ENCODE measurements around the gene IL12B.
"Not testable (repeated sequence)": the region's sequence is repeated elsewhere in the genome, so short reads cannot be mapped to it uniquely, and the experiment has no call there.

Gene IL12B

GRCh38 chr5:159330131-159330800 lies at the start of gene IL12B:
TSS of gene IL12B (minus strand) at chr5:159330487. CDS start at chr5:159326782, 3,705 bp downstream.
- DNase-seq, result no peak

- DNase-seq, result no peak
Measured at GRCh38 chr5:159377653-159378052, 47.4 kb upstream of the IL12B start.

- DNase-seq, result not testable (repeated sequence)
Measured at GRCh38 chr5:159367866-159368265, 37.6 kb upstream of the IL12B start.

- not testable (repeated sequence) for DNase-seq
Measured at GRCh38 chr5:159366776-159367175, 36.5 kb upstream of the IL12B start.

GRCh38 chr5:159362220-159362619 lies 31.9 kb upstream of the IL12B start:
- DNase-seq, result no peak

- DNase-seq, result not testable (repeated sequence)
Measured at GRCh38 chr5:159359871-159360270, 29.6 kb upstream of the IL12B start.

- DNase-seq, result no peak
Measured at GRCh38 chr5:159359408-159359807, 29.1 kb upstream of the IL12B start.

- DNase-seq, result no peak
Measured at GRCh38 chr5:159353661-159354252, 23.5 kb upstream of the IL12B start.

GRCh38 chr5:159350644-159351043 lies 20.4 kb upstream of the IL12B start:
- not testable (repeated sequence) for DNase-seq

GRCh38 chr5:159350216-159350615 lies 19.9 kb upstream of the IL12B start:
- not testable (repeated sequence) for DNase-seq

GRCh38 chr5:159345861-159346260 lies 15.6 kb upstream of the IL12B start:
- no peak for DNase-seq

GRCh38 chr5:159345336-159345735 lies 15.0 kb upstream of the IL12B start:
- no peak for DNase-seq

- no peak for DNase-seq
Measured at GRCh38 chr5:159343295-159344094, 13.2 kb upstream of the IL12B start.

- no peak for DNase-seq
Measured at GRCh38 chr5:159342840-159343239, 12.6 kb upstream of the IL12B start.

- peak; percentile 56 for DNase-seq
Measured at GRCh38 chr5:159341906-159342310, 11.6 kb upstream of the IL12B start.

- no peak for DNase-seq
Measured at GRCh38 chr5:159341145-159341544, 10.9 kb upstream of the IL12B start.

- peak; percentile 8 for DNase-seq
Measured at GRCh38 chr5:159340511-159340910, 10.2 kb upstream of the IL12B start.

- DNase-seq, result no peak
Measured at GRCh38 chr5:159339460-159339859, 9.2 kb upstream of the IL12B start.

- no peak for DNase-seq
Measured at GRCh38 chr5:159338118-159338517, 7.8 kb upstream of the IL12B start.

GRCh38 chr5:159337016-159337955 lies 7.0 kb upstream of the IL12B start:
- peak; percentile 4 for DNase-seq

GRCh38 chr5:159336586-159336985 lies 6.3 kb upstream of the IL12B start:
- no peak for DNase-seq

GRCh38 chr5:159333545-159333925 lies 3.2 kb upstream of the IL12B start:
- no peak for DNase-seq

Measured in stimulated activated naive CD4-positive, alpha-beta T cell treated with Interleukin-2 at 50 U/mL for 16 hours (primary cell).